ENCODE results near the gene ITPK1.

Gene ITPK1

DNA sequence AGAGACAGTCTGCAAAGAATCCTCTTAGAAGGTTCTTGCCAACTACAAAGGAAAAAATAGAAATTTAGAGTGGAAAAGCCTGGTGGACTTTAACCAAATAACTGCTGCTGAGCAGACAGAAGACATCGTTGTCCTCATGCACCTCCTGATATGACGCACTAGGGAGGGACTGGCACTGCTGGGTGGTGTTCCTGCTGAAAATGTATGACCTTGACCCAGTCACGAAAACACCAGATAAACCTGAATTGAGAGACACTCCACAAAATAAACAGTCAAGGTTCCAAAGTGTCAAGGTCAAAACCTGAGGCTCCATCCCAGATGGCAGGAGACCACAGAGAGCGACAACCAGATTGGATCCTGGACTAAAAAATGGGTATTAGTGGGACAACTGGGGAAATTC is 130.8 kb downstream of the ITPK1 start:
- no peak overlapping the region; the same call in 1 of the 2 replicates for H3K27ac ChIP-seq
- no peak for TF ChIP-seq CTCF (conservative IDR thresholded peaks at IDR 0.05)

DNA sequence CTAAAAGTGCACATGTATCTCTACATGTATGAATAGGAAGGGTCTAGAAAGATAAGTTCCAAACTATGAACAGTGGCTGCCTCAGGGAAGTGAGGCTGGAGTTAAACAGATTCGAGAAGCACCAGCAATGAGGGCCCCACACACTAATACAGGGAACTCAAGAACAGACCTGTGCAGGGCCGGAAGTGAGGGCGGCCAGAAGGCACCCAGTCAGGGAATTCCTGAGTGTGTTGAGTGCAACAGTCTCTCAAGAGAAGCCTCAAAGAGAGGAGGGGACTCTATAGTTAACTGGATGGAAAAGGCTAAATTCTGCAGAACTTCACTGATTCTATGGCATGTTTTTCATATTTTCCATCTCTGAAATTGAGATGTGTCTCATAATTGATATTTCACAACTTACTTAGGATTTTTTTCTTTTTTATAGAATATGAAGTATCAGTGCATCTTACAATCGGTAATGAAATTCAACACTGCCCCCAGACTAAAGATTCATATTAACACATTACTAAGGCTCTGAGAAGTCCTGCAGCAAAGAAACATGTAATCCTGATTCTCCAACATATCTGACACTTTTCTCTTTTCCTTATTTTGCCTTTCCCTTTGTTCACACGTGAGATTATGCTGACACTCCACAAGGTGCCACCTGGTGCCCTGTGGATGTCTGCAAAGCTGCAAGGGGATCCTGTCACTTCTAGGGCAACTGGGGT is 131.5 kb downstream of the ITPK1 start:
- no peak for TF ChIP-seq CTCF (conservative IDR thresholded peaks at IDR 0.05)
- no peak overlapping the region for H3K27ac ChIP-seq

DNA sequence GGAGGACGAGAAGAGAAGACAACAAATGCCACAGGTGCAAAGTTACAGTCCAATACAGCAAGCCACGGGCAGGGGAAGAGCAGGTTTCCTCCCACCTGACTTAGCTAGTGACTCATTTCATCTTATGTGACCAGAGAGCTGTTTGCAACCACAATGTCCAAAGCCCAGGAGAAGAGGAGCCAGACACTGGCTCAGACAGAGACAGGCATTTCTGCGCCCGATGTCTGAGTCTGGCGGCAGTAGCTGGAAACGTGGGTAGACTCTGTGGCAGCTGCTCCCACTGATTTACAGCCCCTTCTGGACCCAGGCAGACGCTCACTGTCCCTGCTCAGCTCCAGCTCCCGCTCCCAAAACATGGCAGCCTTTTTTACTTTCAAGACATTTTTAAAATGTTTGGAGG is 132.8 kb downstream of the ITPK1 start:
- TF ChIP-seq CTCF (conservative IDR thresholded peaks at IDR 0.05), result no peak

DNA sequence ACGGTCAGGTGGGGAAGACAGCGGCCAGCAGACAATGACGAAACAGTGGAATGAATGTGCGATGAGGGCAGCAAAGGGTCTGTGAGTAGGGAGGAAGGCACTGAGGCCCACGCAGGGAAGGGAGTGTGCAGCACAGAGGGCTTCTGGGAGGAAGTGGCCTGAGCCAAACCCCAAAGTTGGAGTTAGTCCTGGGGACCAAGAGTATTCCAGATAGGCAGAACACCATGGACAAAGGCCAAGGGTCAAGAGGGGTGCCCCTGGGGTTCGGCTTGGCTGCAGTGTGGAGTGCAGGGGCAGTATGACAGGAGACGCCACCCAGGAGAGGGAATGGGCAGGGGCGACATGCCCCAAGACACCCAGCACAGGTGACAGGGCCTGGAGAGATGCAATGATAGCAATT is 134.0 kb downstream of the ITPK1 start:
- no peak overlapping the region for H3K27ac ChIP-seq
- TF ChIP-seq CTCF (conservative IDR thresholded peaks at IDR 0.05), result no peak

More for the DNA sequence above, 132.8 kb downstream of the ITPK1 start:
- H3K27ac ChIP-seq, result no peak overlapping the region

GRCh38 chr14:92980866-92981265 is 134.9 kb downstream of the ITPK1 start:
- no peak overlapping the region for H3K27ac ChIP-seq
- no peak for TF ChIP-seq CTCF (conservative IDR thresholded peaks at IDR 0.05)

DNA sequence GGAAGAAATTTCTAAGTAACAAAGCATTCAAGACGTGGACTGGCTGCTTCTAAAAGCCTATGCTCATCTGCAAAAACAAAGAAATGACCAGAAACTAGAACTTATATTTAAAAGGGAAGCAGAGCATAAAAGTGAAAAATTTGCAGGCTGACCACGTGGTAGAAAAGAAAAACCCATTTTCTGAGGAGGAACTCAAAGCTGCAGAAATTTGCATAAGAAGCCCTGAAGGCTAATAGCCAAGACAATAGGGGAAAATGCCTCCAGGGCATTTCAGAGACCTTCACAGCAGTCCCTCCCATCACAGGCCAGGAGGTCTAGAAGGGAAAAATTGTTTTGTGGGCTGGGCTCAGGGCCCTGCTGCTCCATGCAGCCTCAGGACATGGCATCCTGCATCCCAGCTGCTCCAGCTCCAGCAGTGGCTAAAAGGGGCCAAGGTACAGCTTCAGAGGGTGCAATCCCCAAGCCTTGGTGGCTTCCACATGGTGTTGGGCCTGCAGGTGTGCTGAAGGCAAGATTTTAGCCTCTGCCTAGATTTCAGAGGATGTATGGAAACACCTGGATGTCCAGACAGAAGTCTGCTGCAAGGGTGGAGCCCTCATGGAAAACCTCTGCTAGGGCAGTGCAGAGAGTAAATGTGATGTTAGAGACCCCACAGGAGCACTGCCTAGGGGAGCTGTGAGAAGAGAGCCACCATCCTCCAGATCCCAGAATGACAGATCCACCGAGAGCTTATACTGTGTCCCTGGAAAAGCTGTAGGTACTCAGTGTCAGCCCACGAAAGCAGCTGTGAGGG is 137.3 kb downstream of the ITPK1 start:
- no peak for TF ChIP-seq CTCF (conservative IDR thresholded peaks at IDR 0.05)
- no peak overlapping the region for H3K27ac ChIP-seq

DNA sequence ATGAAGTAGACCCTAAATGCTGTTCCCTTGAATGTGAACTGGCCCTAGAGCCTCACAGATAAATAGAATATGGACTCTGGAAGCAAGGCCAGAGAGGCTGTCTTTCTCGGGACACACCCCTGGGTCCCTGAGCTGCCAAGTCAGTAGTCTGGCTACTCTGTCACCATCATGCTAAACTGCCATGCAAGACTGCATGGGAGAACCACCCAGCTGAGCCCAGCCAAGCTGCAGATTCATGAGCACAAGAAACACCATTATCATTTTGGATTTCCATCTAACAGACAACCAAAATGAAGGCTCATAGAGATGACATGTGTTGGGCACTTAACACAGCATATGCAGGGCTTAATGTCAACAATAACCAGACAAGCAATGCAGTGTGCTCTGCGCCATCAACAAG is 139.5 kb downstream of the ITPK1 start:
- H3K27ac ChIP-seq, result no peak overlapping the region
- TF ChIP-seq CTCF (conservative IDR thresholded peaks at IDR 0.05), result no peak
